ENCODE data around the gene PSAP. TPM values are rescaled to one million over a fixed set of nuclear protein-coding genes. Genes with fewer than 3 reads are reported as not detected.

PSAP gene
- total and polyA plus RNA-seq, 9 donors: 632 to 3,407 (median 1,118) TPM

DNA sequence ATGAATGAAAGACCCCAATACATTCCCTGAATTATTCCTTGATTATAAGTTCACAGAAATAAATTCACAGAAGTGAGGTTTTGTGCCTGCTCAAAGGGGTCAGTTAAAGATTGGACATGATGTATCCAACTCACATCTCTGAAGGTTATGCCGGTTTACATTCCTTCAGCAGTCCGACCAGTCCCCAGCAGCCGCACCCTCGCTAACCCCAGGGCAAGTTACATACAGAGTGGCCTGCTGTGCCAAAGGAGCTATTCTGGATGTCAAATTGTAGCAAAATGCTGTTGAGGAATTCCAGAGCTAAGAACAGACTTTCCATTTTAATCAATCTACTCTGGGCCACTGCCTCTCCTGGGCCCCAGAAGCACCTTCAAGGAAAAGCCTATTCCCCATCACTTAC lies 20.3 kb downstream of the PSAP start:
- Histone ChIP-seq H3K9me3 (no peaks in the 10 kb centered on the region), H3K27me3 (no peaks in the 10 kb centered on the region), H3K27ac (no peak overlapping the region), H3K4me1 (ENCODE audit: insufficient read depth) (peaks cover 3% of the 10 kb centered on the region), H3K4me3 (no peak overlapping the region), H3K36me3 (no peaks in the 10 kb centered on the region)
- TF ChIP-seq POLR2A (IDR thresholded peaks at IDR 0.05) (no peak), EP300 (IDR thresholded peaks at IDR 0.05) (no peak)
- TF ChIP-seq, protein P1, sequence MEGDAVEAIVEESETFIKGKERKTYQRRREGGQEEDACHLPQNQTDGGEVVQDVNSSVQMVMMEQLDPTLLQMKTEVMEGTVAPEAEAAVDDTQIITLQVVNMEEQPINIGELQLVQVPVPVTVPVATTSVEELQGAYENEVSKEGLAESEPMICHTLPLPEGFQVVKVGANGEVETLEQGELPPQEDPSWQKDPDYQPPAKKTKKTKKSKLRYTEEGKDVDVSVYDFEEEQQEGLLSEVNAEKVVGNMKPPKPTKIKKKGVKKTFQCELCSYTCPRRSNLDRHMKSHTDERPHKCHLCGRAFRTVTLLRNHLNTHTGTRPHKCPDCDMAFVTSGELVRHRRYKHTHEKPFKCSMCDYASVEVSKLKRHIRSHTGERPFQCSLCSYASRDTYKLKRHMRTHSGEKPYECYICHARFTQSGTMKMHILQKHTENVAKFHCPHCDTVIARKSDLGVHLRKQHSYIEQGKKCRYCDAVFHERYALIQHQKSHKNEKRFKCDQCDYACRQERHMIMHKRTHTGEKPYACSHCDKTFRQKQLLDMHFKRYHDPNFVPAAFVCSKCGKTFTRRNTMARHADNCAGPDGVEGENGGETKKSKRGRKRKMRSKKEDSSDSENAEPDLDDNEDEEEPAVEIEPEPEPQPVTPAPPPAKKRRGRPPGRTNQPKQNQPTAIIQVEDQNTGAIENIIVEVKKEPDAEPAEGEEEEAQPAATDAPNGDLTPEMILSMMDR (IDR thresholded peaks at IDR 0.05): no peak
- WGBS, 3 donors: 70 to 88% (median 81%) methylated on average over 4 of the region's 4 CpGs
- intact Hi-C loops (cut with DNase I): no loop called here
- no peak for DNase-seq

- peaks cover 2% of the 10 kb centered on the region for H3K4me1 ChIP-seq (ENCODE audit: insufficient read depth)
- H3K9me3 ChIP-seq: no peaks in the 10 kb centered on the region
- DNase-seq: no peak
- H3K36me3 ChIP-seq: no peaks in the 10 kb centered on the region
- H3K27ac ChIP-seq: no peak overlapping the region
- WGBS, 3 donors: 93 to 95% (median 94%) methylated on average over 5 of the region's 5 CpGs
- no peaks in the 10 kb centered on the region for H3K27me3 ChIP-seq
- no peak for TF ChIP-seq EP300 (IDR thresholded peaks at IDR 0.05)
- TF ChIP-seq POLR2A (IDR thresholded peaks at IDR 0.05): no peak
- TF ChIP-seq, protein P1 (IDR thresholded peaks at IDR 0.05): no peak
- intact Hi-C loops (cut with DNase I): loop anchor here in 1 of 4 donors (5.0 kb wide), 1 partner anchor 308 kb away; no protein-coding TSS in a partner anchor
- H3K4me3 ChIP-seq: no peak overlapping the region
These were observed 21.2 kb downstream of the PSAP start for GRCh38 chr10:71829896-71830295.

- H3K27me3 ChIP-seq: no peaks in the 10 kb centered on the region
- TF ChIP-seq POLR2A (IDR thresholded peaks at IDR 0.05): no peak
- no peak for TF ChIP-seq EP300 (IDR thresholded peaks at IDR 0.05)
- TF ChIP-seq, protein P1 (IDR thresholded peaks at IDR 0.05): no peak
- H3K4me3 ChIP-seq: no peak overlapping the region
- no peaks in the 10 kb centered on the region for H3K4me1 ChIP-seq (ENCODE audit: insufficient read depth)
- no peak overlapping the region for H3K27ac ChIP-seq
- H3K36me3 ChIP-seq: peaks cover 3% of the 10 kb centered on the region
- no peak for DNase-seq
- intact Hi-C loops (cut with DNase I): loop anchor here in 1 of 4 donors (5.0 kb wide), 1 partner anchor 307 kb away; no protein-coding TSS in a partner anchor
- WGBS, 3 donors: 68 to 75% (median 73%) methylated on average over 5 of the region's 5 CpGs
- no peaks in the 10 kb centered on the region for H3K9me3 ChIP-seq
These were observed 21.9 kb downstream of the PSAP start for GRCh38 chr10:71829171-71829570.

GRCh38 chr10:71828702-71829101 lies 22.3 kb downstream of the PSAP start:
- Histone ChIP-seq H3K4me3 (no peak overlapping the region), H3K36me3 (peaks cover 3% of the 10 kb centered on the region), H3K27me3 (no peaks in the 10 kb centered on the region), H3K4me1 (ENCODE audit: insufficient read depth) (no peaks in the 10 kb centered on the region), H3K9me3 (no peaks in the 10 kb centered on the region), H3K27ac (no peak overlapping the region)
- TF ChIP-seq POLR2A (IDR thresholded peaks at IDR 0.05): no peak
- intact Hi-C loops (cut with DNase I): loop anchor here in 1 of 4 donors (5.0 kb wide), 1 partner anchor 306 kb away; no protein-coding TSS in a partner anchor
- no peak for DNase-seq
- WGBS, 3 donors: 89 to 93% (median 89%) methylated on average over 7 of the region's 7 CpGs

DNA sequence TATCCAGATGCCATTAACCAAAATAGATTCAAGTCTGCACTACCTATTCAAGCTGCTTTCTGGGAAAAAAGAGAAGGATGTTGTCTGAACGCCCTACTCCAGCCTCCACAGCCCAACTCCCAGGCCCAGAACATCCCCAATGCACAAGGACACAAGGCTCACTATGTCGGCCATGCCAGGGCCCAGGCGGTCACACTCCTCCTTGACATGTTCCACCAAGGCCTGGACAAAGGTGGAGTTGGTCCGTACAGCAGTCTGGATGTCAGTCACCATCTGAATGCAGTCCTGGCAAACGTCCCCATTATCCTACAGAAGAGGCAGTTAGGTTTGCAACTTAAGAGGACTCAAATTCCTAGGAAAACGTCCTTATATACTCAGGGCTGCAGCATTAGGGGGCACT lies 23.2 kb downstream of the PSAP start:
- WGBS, 3 donors: 71 to 80% (median 75%) methylated on average over 6 of the region's 6 CpGs
- peaks cover 3% of the 10 kb centered on the region for H3K36me3 ChIP-seq

More for the DNA sequence above, 23.2 kb downstream of the PSAP start:
- no peaks in the 10 kb centered on the region for H3K4me1 ChIP-seq (ENCODE audit: insufficient read depth)
- H3K4me3 ChIP-seq: no peak overlapping the region
- TF ChIP-seq EP300 (IDR thresholded peaks at IDR 0.05) (no peak), POLR2A (IDR thresholded peaks at IDR 0.05) (no peak)
- TF ChIP-seq, protein P1 (IDR thresholded peaks at IDR 0.05): no peak
- DNase-seq: no peak
- H3K27ac ChIP-seq: no peak overlapping the region
- intact Hi-C loops (cut with DNase I): loop anchor here in 1 of 4 donors (5.0 kb wide), 1 partner anchor 306 kb away; no protein-coding TSS in a partner anchor
- no peaks in the 10 kb centered on the region for H3K27me3 ChIP-seq
- H3K9me3 ChIP-seq: no peaks in the 10 kb centered on the region
